Liver (tissue), 9 donors: ENCODE results near the gene ZGRF1. TPM values are rescaled to one million over a fixed set of nuclear protein-coding genes. Genes with fewer than 3 reads are reported as not detected.
"Not testable (repeated sequence)": the region's sequence is repeated elsewhere in the genome, so short reads cannot be mapped to it uniquely, and the experiment has no call there.

ENCODE experiments used
- DNase-seq: peaks from one replicate; pipeline ENCODE4 v3.0.0-alpha.2; 2017; ENCODE audit warnings: low spot score
- H3K27ac ChIP-seq, 2 donors: one replicate each; pipeline ENCODE4 v1.7.0; 2013; ENCODE audit warnings: inconsistent platforms in 2 of 2, low read length in 2 of 2, control low read depth in 1 of 2, low read depth in 1 of 2, mild to moderate bottlenecking in 1 of 2
- H3K27me3 ChIP-seq, 4 donors: one replicate each; pipeline versions ENCODE4 v1.6.1 to v1.7.0; 2013; ENCODE audit warnings: low read length in 3 of 4, inconsistent platforms in 1 of 4, mild to moderate bottlenecking in 1 of 4, moderate library complexity in 1 of 4; ENCODE audit not compliant: control insufficient read depth in 4 of 4, insufficient read depth in 4 of 4
- H3K36me3 ChIP-seq, 4 donors: one replicate each; pipeline versions ENCODE4 v1.6.1 to v1.7.0; 2013; ENCODE audit warnings: low read length in 3 of 4, mild to moderate bottlenecking in 3 of 4, low read depth in 1 of 4, moderate library complexity in 1 of 4; ENCODE audit not compliant: control insufficient read depth in 4 of 4, insufficient read depth in 3 of 4
- H3K4me1 ChIP-seq, 4 donors: one replicate each; pipeline versions ENCODE4 v1.6.1 to v1.7.0; 2013; ENCODE audit warnings: low read length in 3 of 4, mild to moderate bottlenecking in 3 of 4, moderate library complexity in 1 of 4; ENCODE audit not compliant: control insufficient read depth in 4 of 4, insufficient read depth in 4 of 4
- H3K4me3 ChIP-seq, 3 donors: one replicate each; pipeline versions ENCODE4 v1.6.1 to v1.7.0; 2013; ENCODE audit warnings: low read length in 3 of 3, control low read depth in 1 of 3, low read depth in 1 of 3, mild to moderate bottlenecking in 1 of 3
- H3K9ac ChIP-seq, 2 donors: one replicate each; pipeline ENCODE4 v1.7.0; 2013; ENCODE audit warnings: low read length in 2 of 2, mild to moderate bottlenecking in 2 of 2, moderate library complexity in 2 of 2, control low read depth in 1 of 2, low read depth in 1 of 2
- H3K9me3 ChIP-seq, 4 donors: one replicate each; pipeline versions ENCODE4 v1.6.1 to v1.7.0; 2013; ENCODE audit warnings: low read length in 3 of 4; ENCODE audit not compliant: control insufficient read depth in 4 of 4
- ATF3 ChIP-seq: IDR thresholded peaks from 2 replicates; pipeline ENCODE4 v1.6.1; 2016; ENCODE audit warnings: antibody characterized with exemption
- CTCF ChIP-seq: fragments of 150-350 bp; IDR thresholded peaks from 2 replicates; pipeline ENCODE4 v1.5.1; 2017; ENCODE audit warnings: improper control_type of control experiment, low read depth, low read length; ENCODE audit not compliant: missing input control
- FOXA1 ChIP-seq: IDR thresholded peaks from 2 replicates; pipeline ENCODE4 v1.6.1; 2016; ENCODE audit warnings: antibody characterized with exemption
- FOXA2 ChIP-seq: IDR thresholded peaks from 2 replicates; pipeline ENCODE4 v1.6.1; 2016; ENCODE audit warnings: antibody characterized with exemption
- GABPA ChIP-seq, 2 donors: IDR thresholded peaks in 1 of 2; conservative IDR thresholded peaks in 1 of 2; 2 replicates each; pipeline ENCODE4 v1.6.1; 2016; ENCODE audit warnings: antibody characterized with exemption in 2 of 2, mild to moderate bottlenecking in 1 of 2, moderate library complexity in 1 of 2
- HNF4A ChIP-seq, 2 donors: conservative IDR thresholded peaks; 2 replicates each; pipeline ENCODE4 v1.6.1; 2016; ENCODE audit warnings: antibody characterized with exemption in 2 of 2, mild to moderate bottlenecking in 2 of 2
- JUND ChIP-seq, 2 donors: IDR thresholded peaks; 2 replicates each; pipeline ENCODE4 v1.6.1; 2016; ENCODE audit warnings: antibody characterized with exemption in 2 of 2
- NR2F2 ChIP-seq: IDR thresholded peaks from 2 replicates; pipeline ENCODE4 v1.6.1; 2016; ENCODE audit warnings: antibody characterized with exemption
- RXRA ChIP-seq, 2 donors: IDR thresholded peaks; 2 replicates each; pipeline ENCODE4 v1.6.1; 2017 to 2018; ENCODE audit warnings: antibody characterized with exemption in 2 of 2, mild to moderate bottlenecking in 1 of 2
- SP1 ChIP-seq: IDR thresholded peaks from 2 replicates; pipeline ENCODE4 v1.6.1; 2018; ENCODE audit warnings: antibody characterized with exemption, mild to moderate bottlenecking
- YY1 ChIP-seq: IDR thresholded peaks from 2 replicates; pipeline ENCODE4 v1.6.1; 2016; ENCODE audit warnings: antibody characterized with exemption, mild to moderate bottlenecking
- ZBTB33 ChIP-seq: IDR thresholded peaks from 2 replicates; pipeline ENCODE4 v1.6.1; 2016; ENCODE audit warnings: antibody characterized with exemption
- WGBS: extraction: QIAGEN DNeasy Blood & Tissue Kit; methylation state at CpG from one replicate; pipeline ENCODE4 v1.1.7; 2013; 5-methylcytosine and 5-hydroxymethylcytosine counted together
- polyA plus RNA-seq, 2 donors: library from polyadenylated mRNA; stranded (reverse) in 1 of 2; unstranded in 1 of 2; fragments of 200-250 nt in 1 of 2; fragments of >200 nt in 1 of 2; fragmentation: Nextera tagmentation in 1 of 2; extraction: Ambion mirVana in 1 of 2; gene quantifications; one replicate each; pipeline versions ENCODE4 v1.2.1 to v1.2.3, GENCODE V29; 2013 to 2015
- total RNA-seq, 2 donors: library from RNA; depleted of rRNA; stranded (reverse); fragments of >200 nt; gene quantifications; one replicate each; pipeline ENCODE4 v1.2.3, GENCODE V29; 2014
- TF ChIP-seq, protein P1 (sequence below): IDR thresholded peaks from 2 replicates; pipeline ENCODE4 v1.6.1; 2016; ENCODE audit warnings: antibody characterized with exemption
- TF ChIP-seq, protein P2 (sequence below): IDR thresholded peaks from 2 replicates; pipeline ENCODE4 v1.6.1; 2016; ENCODE audit warnings: antibody characterized with exemption, mild to moderate bottlenecking
- donor health status: healthy.
- donor health status: healthy.
- donor health status: healthy.
- donor health status: healthy.
- donor health status: healthy.

ZGRF1 gene
- total and polyA plus RNA-seq, 4 donors, result 0.38 to 12.7 (median 2.1) TPM

- TF ChIP-seq CTCF (no peak), RXRA (IDR thresholded peaks at IDR 0.05) (no peak), GABPA (IDR thresholded peaks at IDR 0.05 in 1 of 2, conservative IDR thresholded peaks at IDR 0.05 in 1 of 2) (no peak), JUND (IDR thresholded peaks at IDR 0.05) (no peak)
These were observed 133.8 kb downstream of the ZGRF1 start (continued) for GRCh38 chr4:112502871-112503270.

GRCh38 chr4:112492321-112492720, 144.4 kb downstream of the ZGRF1 start:
- Histone ChIP-seq H3K9me3 (peaks cover 0 to 5% (median 4%) of the 10 kb centered on the region in 4 donors), H3K4me1 (no peaks in the 10 kb centered on the region), H3K4me3 (no peak overlapping the region), H3K36me3 (no peaks in the 10 kb centered on the region), H3K9ac (no peak overlapping the region), H3K27me3 (peaks cover 0 to 4% (median 0%) of the 10 kb centered on the region in 4 donors), H3K27ac (no peak overlapping the region)
- WGBS, result 84% methylated on average over 7 of the region's 7 CpGs
- TF ChIP-seq YY1, result no peak
- no peak for TF ChIP-seq FOXA2
- no peak for TF ChIP-seq HNF4A (conservative IDR thresholded peaks at IDR 0.05)
- TF ChIP-seq, protein P1, sequence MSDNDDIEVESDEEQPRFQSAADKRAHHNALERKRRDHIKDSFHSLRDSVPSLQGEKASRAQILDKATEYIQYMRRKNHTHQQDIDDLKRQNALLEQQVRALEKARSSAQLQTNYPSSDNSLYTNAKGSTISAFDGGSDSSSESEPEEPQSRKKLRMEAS, result no peak
- TF ChIP-seq CTCF, result no peak
- TF ChIP-seq NR2F2, result no peak
- TF ChIP-seq RXRA (IDR thresholded peaks at IDR 0.05), result no peak
- TF ChIP-seq GABPA (IDR thresholded peaks at IDR 0.05 in 1 of 2, conservative IDR thresholded peaks at IDR 0.05 in 1 of 2), result no peak
- no peak for TF ChIP-seq FOXA1
- TF ChIP-seq JUND (IDR thresholded peaks at IDR 0.05), result no peak
- TF ChIP-seq ATF3, result no peak
- TF ChIP-seq ZBTB33, result no peak
- TF ChIP-seq, protein P2, sequence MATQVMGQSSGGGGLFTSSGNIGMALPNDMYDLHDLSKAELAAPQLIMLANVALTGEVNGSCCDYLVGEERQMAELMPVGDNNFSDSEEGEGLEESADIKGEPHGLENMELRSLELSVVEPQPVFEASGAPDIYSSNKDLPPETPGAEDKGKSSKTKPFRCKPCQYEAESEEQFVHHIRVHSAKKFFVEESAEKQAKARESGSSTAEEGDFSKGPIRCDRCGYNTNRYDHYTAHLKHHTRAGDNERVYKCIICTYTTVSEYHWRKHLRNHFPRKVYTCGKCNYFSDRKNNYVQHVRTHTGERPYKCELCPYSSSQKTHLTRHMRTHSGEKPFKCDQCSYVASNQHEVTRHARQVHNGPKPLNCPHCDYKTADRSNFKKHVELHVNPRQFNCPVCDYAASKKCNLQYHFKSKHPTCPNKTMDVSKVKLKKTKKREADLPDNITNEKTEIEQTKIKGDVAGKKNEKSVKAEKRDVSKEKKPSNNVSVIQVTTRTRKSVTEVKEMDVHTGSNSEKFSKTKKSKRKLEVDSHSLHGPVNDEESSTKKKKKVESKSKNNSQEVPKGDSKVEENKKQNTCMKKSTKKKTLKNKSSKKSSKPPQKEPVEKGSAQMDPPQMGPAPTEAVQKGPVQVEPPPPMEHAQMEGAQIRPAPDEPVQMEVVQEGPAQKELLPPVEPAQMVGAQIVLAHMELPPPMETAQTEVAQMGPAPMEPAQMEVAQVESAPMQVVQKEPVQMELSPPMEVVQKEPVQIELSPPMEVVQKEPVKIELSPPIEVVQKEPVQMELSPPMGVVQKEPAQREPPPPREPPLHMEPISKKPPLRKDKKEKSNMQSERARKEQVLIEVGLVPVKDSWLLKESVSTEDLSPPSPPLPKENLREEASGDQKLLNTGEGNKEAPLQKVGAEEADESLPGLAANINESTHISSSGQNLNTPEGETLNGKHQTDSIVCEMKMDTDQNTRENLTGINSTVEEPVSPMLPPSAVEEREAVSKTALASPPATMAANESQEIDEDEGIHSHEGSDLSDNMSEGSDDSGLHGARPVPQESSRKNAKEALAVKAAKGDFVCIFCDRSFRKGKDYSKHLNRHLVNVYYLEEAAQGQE, result no peak
- no peak for TF ChIP-seq SP1
- no peak for DNase-seq

- WGBS, result 72% methylated on average over 3 of the region's 3 CpGs
These were observed 145.9 kb downstream of the ZGRF1 start for GRCh38 chr4:112490808-112491207.

More at GRCh38 chr4:112490808-112491207, 145.9 kb downstream of the ZGRF1 start:
- not testable (repeated sequence) for H3K27ac ChIP-seq, H3K4me1 ChIP-seq, H3K9ac ChIP-seq, H3K4me3 ChIP-seq, DNase-seq, H3K9me3 ChIP-seq, H3K36me3 ChIP-seq, H3K27me3 ChIP-seq
